Activated T-cell treated with anti-CD3 and anti-CD28 coated beads, Interleukin-2, amount 50 U/mL, for 4 hours (primary cell): ENCODE results near the gene CDSN. TPM values are rescaled to one million over a fixed set of nuclear protein-coding genes. Genes with fewer than 3 reads are reported as not detected.
"Not testable (repeated sequence)": the region's sequence is repeated elsewhere in the genome, so short reads cannot be mapped to it uniquely, and the experiment has no call there.

Source experiments
- ATAC-seq, 2 donors: fragments of 200-7000 bp; cut with Tn5 transposase; one replicate each; pipeline ENCODE4 v1.10.0; 2021
- DNase-seq: peaks from one replicate; pipeline ENCODE4 v3.0.0-alpha.2; 2020
- H3K27me3 Mint-ChIP-seq: one replicate; pipeline ENCODE4 v1.8.0; 2021; ENCODE audit warnings: low read depth, mixed read lengths
- H3K36me3 Mint-ChIP-seq: one replicate; pipeline ENCODE4 v1.8.0; 2022; ENCODE audit warnings: mixed read lengths; ENCODE audit not compliant: insufficient read depth
- H3K4me1 Mint-ChIP-seq: one replicate; pipeline ENCODE4 v1.8.0; 2021; ENCODE audit warnings: low read depth, mixed read lengths
- H3K4me3 Mint-ChIP-seq: one replicate; pipeline ENCODE4 v1.8.0; 2021; ENCODE audit warnings: mild to moderate bottlenecking, moderate library complexity, mixed read lengths
- H3K9me3 Mint-ChIP-seq: one replicate; pipeline ENCODE4 v1.8.0; 2021; ENCODE audit warnings: mixed read lengths
- total RNA-seq, 3 donors: library from RNA; stranded (reverse); gene quantifications; one replicate each; pipeline ENCODE4 v1.2.1, GENCODE V29; 2021

Gene CDSN
- total RNA-seq, 3 donors from 2014 or later = not detected

DNA sequence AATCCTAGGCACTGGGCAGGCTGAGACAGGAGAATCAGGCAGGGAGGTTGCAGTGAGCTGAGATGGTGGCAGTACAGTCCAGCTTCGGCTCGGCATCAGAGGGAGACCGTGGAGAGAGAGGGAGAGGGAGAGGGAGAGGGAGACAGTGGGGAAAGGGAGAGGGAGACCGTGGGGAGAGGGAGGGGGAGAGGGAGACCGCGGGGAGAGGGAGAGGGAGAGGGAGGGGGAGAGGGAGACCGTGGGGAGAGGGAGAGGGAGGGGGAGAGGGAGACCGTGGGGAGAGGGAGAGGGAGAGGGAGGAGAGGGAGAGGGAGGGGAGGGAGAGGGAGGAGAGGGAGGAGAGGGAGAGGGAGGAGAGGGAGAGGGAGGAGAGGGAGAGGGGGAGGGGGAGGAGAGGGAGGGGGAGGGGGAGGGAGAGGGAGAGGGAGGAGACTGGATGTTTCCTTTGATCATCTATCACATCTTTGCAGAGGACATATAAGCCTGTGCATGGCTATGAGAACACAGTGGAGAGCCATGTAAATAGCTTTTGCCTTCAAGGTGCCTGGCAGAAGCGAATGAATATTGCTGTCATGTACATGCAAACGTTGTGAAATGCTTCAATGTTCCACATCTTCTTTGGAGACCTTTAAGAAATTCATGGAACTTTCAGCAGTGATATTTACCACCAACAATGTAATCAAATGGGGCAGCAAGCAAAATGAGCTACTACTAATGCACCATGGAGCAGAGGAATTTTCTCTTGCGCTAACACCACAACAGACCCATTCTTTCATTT lies 52.2 kb downstream of the CDSN start:
- H3K4me3 Mint-ChIP-seq, DNase-seq, H3K4me1 Mint-ChIP-seq, H3K36me3 Mint-ChIP-seq, H3K27me3 Mint-ChIP-seq, H3K9me3 Mint-ChIP-seq, ATAC-seq: not testable (repeated sequence)

DNA sequence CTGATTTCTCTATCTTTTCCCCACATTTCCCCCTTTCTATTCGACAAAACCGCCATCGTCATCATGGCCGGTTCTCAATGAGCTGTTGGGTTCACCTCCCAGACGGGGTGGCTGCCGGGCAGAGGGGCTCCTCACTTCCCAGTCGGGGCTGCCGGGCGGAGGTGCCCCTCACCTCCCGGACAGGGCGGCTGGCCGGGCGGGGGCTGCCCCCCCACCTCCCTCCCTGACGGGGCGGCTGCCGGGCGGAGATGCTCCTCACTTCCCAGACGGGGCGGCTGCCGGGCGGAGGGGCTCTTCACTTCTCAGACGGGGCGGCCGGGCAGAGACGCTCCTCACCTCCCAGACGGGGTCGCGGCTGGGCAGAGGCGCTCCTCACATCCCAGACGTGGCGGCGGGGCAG lies 53.2 kb downstream of the CDSN start:
- H3K4me3 Mint-ChIP-seq, H3K27me3 Mint-ChIP-seq, H3K4me1 Mint-ChIP-seq, DNase-seq, H3K9me3 Mint-ChIP-seq, H3K36me3 Mint-ChIP-seq, ATAC-seq: not testable (repeated sequence)

DNA sequence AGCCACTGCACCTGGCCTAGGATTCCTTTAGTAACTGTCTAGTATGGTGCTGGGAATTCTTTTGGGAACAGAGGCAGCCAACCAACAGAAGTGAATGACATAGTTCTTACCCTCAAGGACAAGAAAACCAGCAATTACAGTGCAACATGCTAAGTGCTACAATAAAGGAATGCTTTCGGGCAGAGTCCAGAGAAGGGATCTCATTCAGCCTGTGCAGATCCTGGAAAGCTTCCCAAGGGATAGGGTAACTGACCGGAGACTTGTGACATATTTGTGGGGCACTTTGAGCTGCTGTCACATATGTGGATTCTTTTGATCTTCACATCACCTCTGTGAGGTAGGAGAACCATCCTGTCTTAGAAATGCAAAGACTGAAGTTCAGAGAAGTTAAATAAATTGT lies 54.7 kb downstream of the CDSN start:
- H3K27me3 Mint-ChIP-seq = peaks cover 8% of the 10 kb centered on the region
- H3K9me3 Mint-ChIP-seq = no peaks in the 10 kb centered on the region
- H3K36me3 Mint-ChIP-seq = no peaks in the 10 kb centered on the region
- DNase-seq = no peak
- no peak overlapping the region for H3K4me3 Mint-ChIP-seq
- peaks cover 3% of the 10 kb centered on the region for H3K4me1 Mint-ChIP-seq
- no peak for ATAC-seq

Other genes with a start within 250 kb of the CDSN start
- 10 to 100 TPM; 13.9 to 23.1 (median 14.2) TPM for gene DDR1, start 235.9 kb downstream of the CDSN start, total RNA-seq
- 10 to 100 TPM; 69.6 to 74.0 (median 73.8) TPM for gene GTF2H4, start 212.2 kb downstream of the CDSN start, total RNA-seq
- 10 to 100 TPM; 73.6 to 95.1 (median 79.3) TPM for gene VARS2, start 206.2 kb downstream of the CDSN start, total RNA-seq
- gene SFTA2, start 188.3 kb downstream of the CDSN start, total RNA-seq = under 1 TPM in 1 of 3 donors, not detected in 2; 0.28 TPM
- gene MUCL3, start 179.5 kb downstream of the CDSN start, total RNA-seq = under 1 TPM in 1 of 3 donors, not detected in 2; 0.03 TPM
- gene MUC21, start 136.7 kb downstream of the CDSN start, total RNA-seq = not detected
- not detected for gene MUC22, start 110.0 kb downstream of the CDSN start, total RNA-seq
- gene C6orf15, start 7.9 kb downstream of the CDSN start, total RNA-seq = not detected
- not detected for gene PSORS1C1, start 5.6 kb downstream of the CDSN start, total RNA-seq
- gene PSORS1C2, start 18.6 kb upstream of the CDSN start, total RNA-seq = not detected
- gene CCHCR1, start 37.4 kb upstream of the CDSN start, total RNA-seq = 10 to 100 TPM; 22.1 to 23.4 (median 23.1) TPM
- gene TCF19, start 38.1 kb upstream of the CDSN start, total RNA-seq = 10 to 100 TPM; 28.8 to 31.1 (median 30.8) TPM
- 1 to 10 TPM in 2 of 3 donors, under 1 TPM in 1; 0.63 to 1.4 (median 1.0) TPM for gene POU5F1, start 50.2 kb upstream of the CDSN start, total RNA-seq
- gene HLA-C, start 151.6 kb upstream of the CDSN start, total RNA-seq = 1,000 to 10,000 TPM; 1,001 to 1,115 (median 1,103) TPM
- 1,000 to 10,000 TPM; 3,478 to 5,156 (median 4,066) TPM for gene HLA-B, start 236.7 kb upstream of the CDSN start, total RNA-seq